ENCODE measurements around the gene PPIF. TPM values are rescaled to one million over a fixed set of nuclear protein-coding genes. Genes with fewer than 3 reads are reported as not detected.
A peak's percentile ranks its signal among the peaks of the same experiment; 100 is the strongest.

The PPIF gene
- total and polyA plus RNA-seq, 4 experiments from 2014 or later, result 10.6 to 33.7 (median 19.7) TPM

DNA sequence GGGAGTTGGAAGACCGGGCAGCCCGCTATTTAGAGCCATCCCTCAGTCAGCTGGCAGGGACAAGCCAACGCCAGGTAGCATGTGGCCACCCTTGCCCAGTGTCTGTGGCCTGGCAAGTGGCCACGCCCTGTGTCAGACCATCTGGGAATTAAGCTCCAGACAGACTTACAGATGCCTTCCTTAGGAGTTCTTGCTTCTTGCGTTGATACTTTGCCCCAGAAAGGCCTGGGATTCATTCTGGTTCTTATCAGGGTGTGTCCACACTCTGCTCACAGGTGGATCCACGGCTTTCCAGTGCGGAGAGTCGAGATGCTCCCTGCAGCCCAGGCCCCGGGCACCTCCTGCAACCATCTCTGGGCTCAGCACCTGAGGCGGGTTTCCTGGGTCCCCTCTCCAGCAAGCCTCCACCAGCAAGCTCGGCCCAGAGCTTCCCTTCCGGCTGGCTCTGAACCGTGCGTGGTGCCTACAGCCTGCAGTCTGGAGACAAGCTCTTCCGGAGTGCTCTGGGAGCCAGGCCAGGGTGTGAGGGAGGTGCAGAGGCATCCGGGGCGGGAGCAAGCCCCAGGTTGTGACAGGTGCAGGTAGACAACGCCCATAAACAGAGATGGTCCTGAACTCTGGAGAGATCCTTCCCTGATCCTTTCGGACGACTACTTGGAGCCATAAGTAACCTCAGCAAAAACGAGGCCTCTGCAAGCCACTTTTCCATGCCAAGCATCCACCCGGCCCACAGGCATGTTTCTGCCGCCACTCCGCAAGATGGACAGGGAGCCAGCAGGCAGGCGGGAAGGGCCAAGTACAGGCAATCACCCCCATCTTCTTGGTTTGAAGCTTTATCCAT lies 32.3 kb upstream of the PPIF start:
- H3K9me3 ChIP-seq (ENCODE audit: control insufficient read depth in 1 of 2, low read length in 2 of 2), result no peaks in the 10 kb centered on the region
- no peak for DNase-seq
- Mint-ChIP-seq H3K9me3 (peaks cover 0 to 4% (median 3%) of the 10 kb centered on the region in 8 donors), H3K4me3 (no peak overlapping the region), H3K4me1 (peaks cover 38 to 50% (median 42%) of the 10 kb centered on the region in 4 donors), H3K36me3 (peaks cover 0 to 16% of the 10 kb centered on the region in 2 donors), H3K27ac (peak overlapping the region in 2 of 7 donors; percentile 42 to 54), H3K27me3 (peaks cover 1 to 4% of the 10 kb centered on the region in 2 donors)
- H3K27ac ChIP-seq (ENCODE audit: low read depth, low read length), result no peak overlapping the region
- ChIA-PET CTCF (ENCODE audit: partially characterized antibody) (interaction anchor here (1.5 to 4.7 kb wide), 3 partner anchors 8 to 32 kb away, joined by 4 to 44 read pairs (median 4); partner anchors contain the start of gene PPIF), POLR2A (ENCODE audit: partially characterized antibody) (interaction anchor here (1.5 to 5.2 kb wide), 3 partner anchors 8 to 31 kb away, joined by 6 to 80 read pairs (median 25); partner anchors contain the start of gene PPIF)
- H3K36me3 ChIP-seq (ENCODE audit: insufficient read depth, low read length), result no peaks in the 10 kb centered on the region
- H3K4me1 ChIP-seq (ENCODE audit: insufficient read depth, low read length), result peaks cover 48% of the 10 kb centered on the region
- H3K27me3 ChIP-seq (ENCODE audit: insufficient read depth, low read length), result no peaks in the 10 kb centered on the region
- no peak overlapping the region for H3K4me3 ChIP-seq (ENCODE audit: low read length in 2 of 2)
- intact Hi-C loops (cut with micrococcal nuclease), result no loop called here

DNA sequence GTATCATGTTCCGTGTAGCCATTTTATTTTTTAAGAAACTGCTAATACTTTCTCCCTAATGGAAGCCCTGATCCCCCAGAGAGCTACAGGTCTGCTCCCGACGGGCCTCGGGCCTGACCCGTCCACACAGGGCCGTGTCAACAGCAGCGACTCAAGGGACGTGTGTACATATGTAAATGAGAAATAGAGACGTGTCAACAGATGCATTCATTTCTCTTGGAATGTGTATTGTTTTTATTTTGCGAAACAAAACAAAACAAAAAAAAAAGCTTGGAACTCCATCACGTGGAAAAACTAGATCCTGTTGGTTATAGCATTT lies 31.7 kb upstream of the PPIF start:
- Histone ChIP-seq H3K4me3 (ENCODE audit: low read length in 2 of 2) (no peak overlapping the region), H3K27ac (ENCODE audit: low read depth, low read length) (no peak overlapping the region), H3K36me3 (ENCODE audit: insufficient read depth, low read length) (no peaks in the 10 kb centered on the region), H3K4me1 (ENCODE audit: insufficient read depth, low read length) (peaks cover 54% of the 10 kb centered on the region), H3K9me3 (ENCODE audit: control insufficient read depth in 1 of 2, low read length in 2 of 2) (no peaks in the 10 kb centered on the region), H3K27me3 (ENCODE audit: insufficient read depth, low read length) (no peaks in the 10 kb centered on the region)
- Mint-ChIP-seq H3K4me3 (no peak overlapping the region), H3K36me3 (peaks cover 0 to 16% of the 10 kb centered on the region in 2 donors), H3K27me3 (peaks cover 1 to 4% of the 10 kb centered on the region in 2 donors), H3K4me1 (peaks cover 44 to 56% (median 47%) of the 10 kb centered on the region in 4 donors), H3K9me3 (peaks cover 0 to 4% (median 3%) of the 10 kb centered on the region in 8 donors), H3K27ac (peak overlapping the region in 1 of 7 donors; percentile 54)
- ChIA-PET POLR2A (ENCODE audit: partially characterized antibody) (interaction anchor here (0.6 to 5.2 kb wide), 4 partner anchors 8 to 114 kb away, joined by 3 to 80 read pairs (median 14); partner anchors contain the start of gene PPIF), CTCF (ENCODE audit: partially characterized antibody) (interaction anchor here (1.5 to 4.7 kb wide), 3 partner anchors 8 to 31 kb away, joined by 4 to 44 read pairs (median 4); partner anchors contain the start of gene PPIF)
- intact Hi-C loops (cut with micrococcal nuclease), result no loop called here
- DNase-seq, result no peak

DNA sequence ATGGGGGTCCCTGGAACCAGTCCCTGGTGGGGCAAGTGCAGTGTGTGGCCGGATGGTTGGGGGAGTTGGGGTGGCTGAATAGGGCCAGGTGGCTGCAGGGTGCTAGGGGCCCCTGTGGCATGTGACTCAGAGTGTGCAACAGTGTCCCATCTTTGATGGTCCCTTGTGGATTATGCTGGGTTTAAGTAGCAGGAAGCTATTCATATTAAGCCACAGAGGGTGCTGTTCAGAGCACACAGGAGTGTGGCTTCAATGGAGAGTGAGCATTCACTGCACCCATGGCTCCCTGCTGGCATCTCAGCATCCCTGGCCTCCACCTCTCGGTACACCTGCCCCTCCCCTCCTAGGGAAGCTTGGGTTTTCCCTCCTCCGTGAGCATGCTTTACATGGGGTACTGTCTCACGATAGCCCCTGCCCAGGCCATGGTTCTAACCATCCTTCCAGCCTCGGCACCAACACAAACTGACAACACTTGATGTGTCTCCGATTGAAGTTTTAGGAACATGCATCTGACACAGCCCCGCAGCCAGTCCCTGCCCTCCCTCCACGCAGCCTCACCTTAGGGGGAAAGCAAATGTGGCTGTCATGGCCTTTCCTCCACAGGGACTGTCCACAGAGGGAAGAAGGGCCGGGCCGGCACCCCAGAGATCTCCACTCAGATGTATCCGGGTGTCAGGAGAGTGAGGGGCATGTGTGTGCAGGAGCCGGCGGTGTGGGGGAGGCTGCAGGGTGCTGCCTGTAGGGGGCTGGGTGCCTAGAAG lies 30.4 kb upstream of the PPIF start:
- peak overlapping the region in 6 of 7 donors; percentile 61 to 97 (median 94) for H3K27ac Mint-ChIP-seq
- peaks cover 0 to 15% of the 10 kb centered on the region in 2 donors for H3K36me3 Mint-ChIP-seq
- ChIA-PET POLR2A (ENCODE audit: partially characterized antibody) (interaction anchor here (1.1 to 5.2 kb wide), 7 partner anchors 7 to 887 kb away, joined by 3 to 80 read pairs (median 9); partner anchors contain the start of gene PPIF), CTCF (ENCODE audit: partially characterized antibody) (interaction anchor here (0.7 to 4.7 kb wide), 8 partner anchors 10 to 151 kb away, joined by 3 to 44 read pairs (median 4); partner anchors contain the start of gene PPIF)
- H3K4me3 Mint-ChIP-seq, result peak overlapping the region; percentile 73 to 87 (median 82)
- intact Hi-C loops (cut with micrococcal nuclease), result loop anchor here (1.0 to 2.0 kb wide), 4 partner anchors 14 to 74 kb away; partner anchors contain the start of gene PPIF
- peak in 2 of 5 donors; percentile 8 to 26 for DNase-seq
- no peaks in the 10 kb centered on the region for H3K9me3 ChIP-seq (ENCODE audit: control insufficient read depth in 1 of 2, low read length in 2 of 2)
- H3K27me3 Mint-ChIP-seq, result peaks cover 1 to 4% of the 10 kb centered on the region in 2 donors
- H3K27me3 ChIP-seq (ENCODE audit: insufficient read depth, low read length), result no peaks in the 10 kb centered on the region
- peaks cover 0 to 4% (median 3%) of the 10 kb centered on the region in 8 donors for H3K9me3 Mint-ChIP-seq
- H3K4me1 Mint-ChIP-seq, result peaks cover 55 to 69% (median 60%) of the 10 kb centered on the region in 4 donors
- no peak overlapping the region for H3K27ac ChIP-seq (ENCODE audit: low read depth, low read length)
- H3K36me3 ChIP-seq (ENCODE audit: insufficient read depth, low read length), result no peaks in the 10 kb centered on the region
- peak overlapping the region in 1 of 2 donors; percentile 27 for H3K4me3 ChIP-seq (ENCODE audit: low read length in 2 of 2)
- H3K4me1 ChIP-seq (ENCODE audit: insufficient read depth, low read length), result peaks cover 67% of the 10 kb centered on the region

DNA sequence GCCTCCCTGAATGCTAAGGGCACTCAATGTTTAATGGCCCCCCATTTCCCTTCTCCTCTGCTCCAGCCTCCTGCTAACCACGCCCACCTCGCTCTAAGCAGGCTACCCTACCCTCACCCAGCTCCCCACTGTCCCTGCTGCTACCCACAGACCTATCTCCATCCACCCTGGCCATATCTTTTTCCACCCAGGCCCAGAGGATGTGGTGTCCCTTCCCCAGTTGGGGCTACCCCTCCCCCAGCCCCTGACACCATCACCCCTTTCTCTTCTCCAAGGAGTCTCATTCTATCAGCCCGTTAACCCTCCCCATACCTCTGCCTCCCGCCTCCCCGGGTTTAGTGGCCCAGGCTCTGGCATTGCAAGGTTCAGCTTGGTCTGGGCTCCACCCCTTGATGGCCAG lies 28.9 kb upstream of the PPIF start:
- Mint-ChIP-seq H3K27ac (peak overlapping the region in 6 of 7 donors; percentile 47 to 98 (median 94)), H3K36me3 (peaks cover 0 to 6% of the 10 kb centered on the region in 2 donors), H3K4me1 (peaks cover 67 to 84% (median 73%) of the 10 kb centered on the region in 4 donors), H3K9me3 (peaks cover 0 to 4% (median 3%) of the 10 kb centered on the region in 8 donors), H3K27me3 (peaks cover 1 to 4% of the 10 kb centered on the region in 2 donors), H3K4me3 (peak overlapping the region in 7 of 8 donors; percentile 45 to 82 (median 79))
- ChIA-PET POLR2A (ENCODE audit: partially characterized antibody) (interaction anchor here (0.7 to 5.2 kb wide), 8 partner anchors 9 to 1018 kb away, joined by 3 to 80 read pairs (median 8); partner anchors contain the start of gene PPIF), CTCF (ENCODE audit: partially characterized antibody) (interaction anchor here (0.9 to 4.7 kb wide), 5 partner anchors 13 to 28 kb away, joined by 3 to 44 read pairs (median 4); partner anchors contain the start of gene PPIF)
- Histone ChIP-seq H3K4me1 (ENCODE audit: insufficient read depth, low read length) (peaks cover 82% of the 10 kb centered on the region), H3K27ac (ENCODE audit: low read depth, low read length) (no peak overlapping the region), H3K9me3 (ENCODE audit: control insufficient read depth in 1 of 2, low read length in 2 of 2) (no peaks in the 10 kb centered on the region), H3K27me3 (ENCODE audit: insufficient read depth, low read length) (no peaks in the 10 kb centered on the region), H3K4me3 (ENCODE audit: low read length in 2 of 2) (peak overlapping the region in 1 of 2 donors; percentile 27), H3K36me3 (ENCODE audit: insufficient read depth, low read length) (no peaks in the 10 kb centered on the region)
- no peak for DNase-seq
- intact Hi-C loops (cut with micrococcal nuclease), result no loop called here

GRCh38 chr10:79319115-79319771 lies 28.0 kb upstream of the PPIF start:
- H3K9me3 Mint-ChIP-seq, result peaks cover 0 to 4% (median 3%) of the 10 kb centered on the region in 8 donors
- H3K4me3 Mint-ChIP-seq, result peak overlapping the region in 6 of 8 donors; percentile 25 to 82 (median 60)
- no peaks in the 10 kb centered on the region for H3K36me3 ChIP-seq (ENCODE audit: insufficient read depth, low read length)
- peak overlapping the region; percentile 11 to 92 (median 74) for H3K27ac Mint-ChIP-seq
- no peak overlapping the region for H3K27ac ChIP-seq (ENCODE audit: low read depth, low read length)
- intact Hi-C loops (cut with micrococcal nuclease), result no loop called here
- H3K4me3 ChIP-seq (ENCODE audit: low read length in 2 of 2), result no peak overlapping the region
- peaks cover 1 to 4% of the 10 kb centered on the region in 2 donors for H3K27me3 Mint-ChIP-seq
- peaks cover 0 to 6% of the 10 kb centered on the region in 2 donors for H3K36me3 Mint-ChIP-seq
- ChIA-PET POLR2A (ENCODE audit: partially characterized antibody) (interaction anchor here (3.0 to 5.2 kb wide), 3 partner anchors 12 to 34 kb away, joined by 9 to 80 read pairs (median 25); partner anchors contain the start of gene PPIF), CTCF (ENCODE audit: partially characterized antibody) (interaction anchor here (1.0 to 4.7 kb wide), 4 partner anchors 14 to 27 kb away, joined by 3 to 44 read pairs (median 3); partner anchors contain the start of gene PPIF)
- DNase-seq, result no peak
- no peaks in the 10 kb centered on the region for H3K27me3 ChIP-seq (ENCODE audit: insufficient read depth, low read length)
- no peaks in the 10 kb centered on the region for H3K9me3 ChIP-seq (ENCODE audit: control insufficient read depth in 1 of 2, low read length in 2 of 2)
- peaks cover 90% of the 10 kb centered on the region for H3K4me1 ChIP-seq (ENCODE audit: insufficient read depth, low read length)
- H3K4me1 Mint-ChIP-seq, result peaks cover 76 to 93% (median 82%) of the 10 kb centered on the region in 4 donors

- Histone ChIP-seq H3K27ac (ENCODE audit: low read depth, low read length) (no peak overlapping the region), H3K4me1 (ENCODE audit: insufficient read depth, low read length) (peaks cover 99% of the 10 kb centered on the region), H3K27me3 (ENCODE audit: insufficient read depth, low read length) (no peaks in the 10 kb centered on the region), H3K4me3 (ENCODE audit: low read length in 2 of 2) (no peak overlapping the region), H3K36me3 (ENCODE audit: insufficient read depth, low read length) (no peaks in the 10 kb centered on the region), H3K9me3 (ENCODE audit: control insufficient read depth in 1 of 2, low read length in 2 of 2) (no peaks in the 10 kb centered on the region)
- DNase-seq, result no peak
- peak overlapping the region in 3 of 8 donors; percentile 4 to 27 (median 21) for H3K4me3 Mint-ChIP-seq
- ChIA-PET CTCF (ENCODE audit: partially characterized antibody) (interaction anchor here (0.9 to 5.3 kb wide), 2 partner anchors 11 to 26 kb away, joined by 4 to 57 read pairs; partner anchors contain the start of gene PPIF), POLR2A (ENCODE audit: partially characterized antibody) (interaction anchor here (1.0 to 5.5 kb wide), 3 partner anchors 11 to 33 kb away, joined by 3 to 54 read pairs (median 3); partner anchors contain the start of gene PPIF)
- intact Hi-C loops (cut with micrococcal nuclease), result loop anchor here (5.0 to 10.0 kb wide), 3 partner anchors 127 to 1286 kb away; partner anchors contain the start of genes RPS24, ZCCHC24 and ZMIZ1
- peak overlapping the region in 3 of 7 donors; percentile 1 to 92 (median 55) for H3K27ac Mint-ChIP-seq
- peaks cover 0 to 4% of the 10 kb centered on the region in 2 donors for H3K36me3 Mint-ChIP-seq
- peaks cover 1 to 4% of the 10 kb centered on the region in 2 donors for H3K27me3 Mint-ChIP-seq
- H3K9me3 Mint-ChIP-seq, result peaks cover 0 to 4% (median 3%) of the 10 kb centered on the region in 8 donors
- peaks cover 76 to 93% (median 86%) of the 10 kb centered on the region in 4 donors for H3K4me1 Mint-ChIP-seq
These were observed 27.0 kb upstream of the PPIF start for GRCh38 chr10:79320316-79320715.

Data from CD4-positive, alpha-beta memory T cell (primary cell).